ENCODE measurements around the gene MID1.

The MID1 gene

GRCh38 chrX:10507181-10507580, 113.2 kb downstream of the MID1 start:
- ATAC-seq (ENCODE audit: insufficient read depth, low read depth) (no peak), DNase-seq (no peak)
- no peak for TF ChIP-seq CTCF (IDR thresholded peaks at IDR 0.05; ENCODE audit: borderline replicate concordance, extremely low read depth, low read length, poor library complexity, severe bottlenecking)
- no peak for TF ChIP-seq EZH2 (IDR thresholded peaks at IDR 0.05; ENCODE audit: borderline replicate concordance, low read depth, low read length, severe bottlenecking)
- H3K27me3 ChIP-seq (ENCODE audit: insufficient read depth, low read length, poor library complexity), result no peaks in the 10 kb centered on the region
- H2AFZ ChIP-seq (ENCODE audit: low read depth, low read length), result no peak overlapping the region
- H3K4me2 ChIP-seq (ENCODE audit: insufficient read depth, low read length), result no peak overlapping the region
- no peaks in the 10 kb centered on the region for H3K4me1 ChIP-seq (ENCODE audit: insufficient read depth, low read length)
- H3K9me3 ChIP-seq (ENCODE audit: insufficient read depth, low read length, severe bottlenecking), result no peaks in the 10 kb centered on the region
- H3K79me2 ChIP-seq (ENCODE audit: insufficient read depth, low read length), result no peaks in the 10 kb centered on the region
- no peaks in the 10 kb centered on the region for H3K36me3 ChIP-seq (ENCODE audit: insufficient read depth, low read length)
- H4K20me1 ChIP-seq (ENCODE audit: insufficient read depth, low read length), result no peaks in the 10 kb centered on the region
- no peak overlapping the region for H3K27ac ChIP-seq (ENCODE audit: low read length)
- no peak overlapping the region for H3K9ac ChIP-seq (ENCODE audit: low read depth, low read length)
- H3K4me3 ChIP-seq (ENCODE audit: low read depth in 1 of 2, low read length in 2 of 2), result no peak overlapping the region

DNA sequence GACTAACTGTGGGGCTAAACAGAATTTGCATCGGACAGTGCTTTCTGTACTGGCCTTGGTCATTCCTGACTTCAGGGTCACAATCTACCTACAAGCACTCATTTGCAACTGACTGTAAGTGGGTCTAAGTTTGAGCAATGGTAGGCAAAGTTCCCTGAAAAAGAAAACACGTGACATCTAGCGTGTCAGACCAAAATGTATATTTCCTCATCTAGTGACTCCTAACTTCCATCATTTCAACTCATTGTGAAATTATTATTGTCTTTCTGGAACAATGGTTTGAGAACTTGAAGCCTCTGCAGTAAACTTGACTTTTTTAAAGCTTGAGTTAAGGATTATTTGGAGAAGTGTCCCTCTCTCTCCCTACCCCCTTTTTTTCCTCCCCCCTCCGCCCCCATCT, 113.6 kb downstream of the MID1 start:
- Histone ChIP-seq H3K79me2 (ENCODE audit: insufficient read depth, low read length) (no peaks in the 10 kb centered on the region), H2AFZ (ENCODE audit: low read depth, low read length) (no peak overlapping the region), H3K4me3 (ENCODE audit: low read depth in 1 of 2, low read length in 2 of 2) (no peak overlapping the region), H3K36me3 (ENCODE audit: insufficient read depth, low read length) (no peaks in the 10 kb centered on the region), H3K4me2 (ENCODE audit: insufficient read depth, low read length) (no peak overlapping the region), H4K20me1 (ENCODE audit: insufficient read depth, low read length) (no peaks in the 10 kb centered on the region), H3K27ac (ENCODE audit: low read length) (no peak overlapping the region), H3K27me3 (ENCODE audit: insufficient read depth, low read length, poor library complexity) (no peaks in the 10 kb centered on the region), H3K9ac (ENCODE audit: low read depth, low read length) (no peak overlapping the region), H3K4me1 (ENCODE audit: insufficient read depth, low read length) (no peaks in the 10 kb centered on the region), H3K9me3 (ENCODE audit: insufficient read depth, low read length, severe bottlenecking) (no peaks in the 10 kb centered on the region)
- ATAC-seq (ENCODE audit: insufficient read depth, low read depth), result no peak
- no peak for DNase-seq
- no peak for TF ChIP-seq CTCF (IDR thresholded peaks at IDR 0.05; ENCODE audit: borderline replicate concordance, extremely low read depth, low read length, poor library complexity, severe bottlenecking)
- no peak for TF ChIP-seq EZH2 (IDR thresholded peaks at IDR 0.05; ENCODE audit: borderline replicate concordance, low read depth, low read length, severe bottlenecking)

DNA sequence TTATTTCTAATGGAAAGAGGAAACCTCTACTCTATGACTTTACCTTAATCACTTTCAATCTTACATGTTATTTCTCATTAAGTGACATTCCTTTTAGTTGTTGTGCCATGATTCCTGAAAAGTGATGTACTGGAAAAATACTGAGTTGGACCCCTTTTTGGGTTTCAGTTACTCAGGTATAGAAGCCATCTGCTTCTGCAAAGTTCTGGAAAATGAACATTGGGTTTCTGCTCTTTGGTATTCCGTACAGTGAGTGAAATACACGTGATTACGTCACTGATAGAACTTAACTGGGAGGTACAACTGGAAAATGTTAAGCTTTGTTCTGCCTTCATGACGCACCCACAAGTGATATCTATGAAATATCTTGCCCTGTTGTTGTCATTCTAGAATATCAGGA, 114.7 kb downstream of the MID1 start:
- H3K27ac ChIP-seq (ENCODE audit: low read length), result no peak overlapping the region
- H3K4me3 ChIP-seq (ENCODE audit: low read depth in 1 of 2, low read length in 2 of 2), result no peak overlapping the region
- DNase-seq, result no peak
- no peaks in the 10 kb centered on the region for H3K4me1 ChIP-seq (ENCODE audit: insufficient read depth, low read length)
- H3K4me2 ChIP-seq (ENCODE audit: insufficient read depth, low read length), result no peak overlapping the region
- H3K79me2 ChIP-seq (ENCODE audit: insufficient read depth, low read length), result no peaks in the 10 kb centered on the region
- TF ChIP-seq CTCF (IDR thresholded peaks at IDR 0.05; ENCODE audit: borderline replicate concordance, extremely low read depth, low read length, poor library complexity, severe bottlenecking), result no peak
- no peak for TF ChIP-seq EZH2 (IDR thresholded peaks at IDR 0.05; ENCODE audit: borderline replicate concordance, low read depth, low read length, severe bottlenecking)
- H3K27me3 ChIP-seq (ENCODE audit: insufficient read depth, low read length, poor library complexity), result no peaks in the 10 kb centered on the region
- H2AFZ ChIP-seq (ENCODE audit: low read depth, low read length), result no peak overlapping the region
- H4K20me1 ChIP-seq (ENCODE audit: insufficient read depth, low read length), result no peaks in the 10 kb centered on the region
- no peak for ATAC-seq (ENCODE audit: insufficient read depth, low read depth)
- no peak overlapping the region for H3K9ac ChIP-seq (ENCODE audit: low read depth, low read length)
- H3K9me3 ChIP-seq (ENCODE audit: insufficient read depth, low read length, severe bottlenecking), result no peaks in the 10 kb centered on the region
- no peaks in the 10 kb centered on the region for H3K36me3 ChIP-seq (ENCODE audit: insufficient read depth, low read length)

- Histone ChIP-seq H3K9me3 (ENCODE audit: insufficient read depth, low read length, severe bottlenecking) (no peaks in the 10 kb centered on the region), H4K20me1 (ENCODE audit: insufficient read depth, low read length) (no peaks in the 10 kb centered on the region), H3K4me3 (ENCODE audit: low read depth in 1 of 2, low read length in 2 of 2) (no peak overlapping the region), H3K27me3 (ENCODE audit: insufficient read depth, low read length, poor library complexity) (no peaks in the 10 kb centered on the region), H3K36me3 (ENCODE audit: insufficient read depth, low read length) (no peaks in the 10 kb centered on the region), H3K79me2 (ENCODE audit: insufficient read depth, low read length) (no peaks in the 10 kb centered on the region), H2AFZ (ENCODE audit: low read depth, low read length) (no peak overlapping the region), H3K4me1 (ENCODE audit: insufficient read depth, low read length) (no peaks in the 10 kb centered on the region), H3K9ac (ENCODE audit: low read depth, low read length) (no peak overlapping the region), H3K27ac (ENCODE audit: low read length) (no peak overlapping the region), H3K4me2 (ENCODE audit: insufficient read depth, low read length) (no peak overlapping the region)
- ATAC-seq (ENCODE audit: insufficient read depth, low read depth) (no peak), DNase-seq (no peak)
- TF ChIP-seq CTCF (IDR thresholded peaks at IDR 0.05; ENCODE audit: borderline replicate concordance, extremely low read depth, low read length, poor library complexity, severe bottlenecking) (no peak), EZH2 (IDR thresholded peaks at IDR 0.05; ENCODE audit: borderline replicate concordance, low read depth, low read length, severe bottlenecking) (no peak)
Measured at GRCh38 chrX:10502961-10503360, 117.4 kb downstream of the MID1 start.
